NCI-H1436 treated with DMSO at 0.1 percent for 48 hours (cell line): Measurements from ENCODE around the gene RALGAPA1.
"Not testable (repeated sequence)": the region's sequence is repeated elsewhere in the genome, so short reads cannot be mapped to it uniquely, and the experiment has no call there.

ENCODE experiments used
- DNase-seq: peaks from one replicate; lab custom pipeline; 2025; lab: John Stamatoyannopoulos, UW

Gene RALGAPA1

GRCh38 chr14:35621996-35622395 lies 187.1 kb downstream of the RALGAPA1 start:
- not testable (repeated sequence) for DNase-seq

- DNase-seq: not testable (repeated sequence)
Observed at GRCh38 chr14:35619998-35620397, 189.1 kb downstream of the RALGAPA1 start.

- DNase-seq: not testable (repeated sequence)
Observed at GRCh38 chr14:35619461-35619860, 189.6 kb downstream of the RALGAPA1 start.

GRCh38 chr14:35617500-35617899 lies 191.6 kb downstream of the RALGAPA1 start:
- DNase-seq: no peak

- DNase-seq: no peak
Observed at GRCh38 chr14:35607380-35607779, 201.7 kb downstream of the RALGAPA1 start.

GRCh38 chr14:35600253-35600652 lies 208.8 kb downstream of the RALGAPA1 start:
- no peak for DNase-seq

GRCh38 chr14:35594616-35595015 lies 214.5 kb downstream of the RALGAPA1 start:
- DNase-seq: no peak

- DNase-seq: not testable (repeated sequence)
Observed at GRCh38 chr14:35587373-35587772, 221.7 kb downstream of the RALGAPA1 start.

GRCh38 chr14:35578639-35579038 lies 230.5 kb downstream of the RALGAPA1 start:
- no peak for DNase-seq

GRCh38 chr14:35578135-35578534 lies 231.0 kb downstream of the RALGAPA1 start:
- DNase-seq: no peak

GRCh38 chr14:35576856-35577255 lies 232.2 kb downstream of the RALGAPA1 start:
- DNase-seq: no peak

- DNase-seq: no peak
Observed at GRCh38 chr14:35576260-35576659, 232.8 kb downstream of the RALGAPA1 start.

- no peak for DNase-seq
Observed at GRCh38 chr14:35573911-35574310, 235.2 kb downstream of the RALGAPA1 start.

- no peak for DNase-seq
Observed at GRCh38 chr14:35571598-35571997, 237.5 kb downstream of the RALGAPA1 start.

GRCh38 chr14:35565871-35566464 lies 243.1 kb downstream of the RALGAPA1 start:
- DNase-seq: no peak

- DNase-seq: no peak
Observed at GRCh38 chr14:35558680-35559079, 250.4 kb downstream of the RALGAPA1 start.

GRCh38 chr14:35557221-35557747 lies 251.8 kb downstream of the RALGAPA1 start:
- no peak for DNase-seq

- no peak for DNase-seq
Observed at GRCh38 chr14:35556548-35556947, 252.5 kb downstream of the RALGAPA1 start.

- DNase-seq: no peak
Observed at GRCh38 chr14:35553808-35554207, 255.3 kb downstream of the RALGAPA1 start.

GRCh38 chr14:35551081-35551480 lies 258.0 kb downstream of the RALGAPA1 start:
- DNase-seq: no peak

- DNase-seq: no peak
Observed at GRCh38 chr14:35549551-35549950, 259.5 kb downstream of the RALGAPA1 start.

- DNase-seq: no peak
Observed at GRCh38 chr14:35543006-35543405, 266.1 kb downstream of the RALGAPA1 start.

- no peak for DNase-seq
Observed at GRCh38 chr14:35539969-35540368, 269.1 kb downstream of the RALGAPA1 start.

GRCh38 chr14:35535483-35536112 lies 273.5 kb downstream of the RALGAPA1 start:
- DNase-seq: no peak
